GM19324 (cell line): ENCODE results near the gene GDF15.

ENCODE experiments used
- ATAC-seq: cut with Tn5 transposase; IDR thresholded peaks from one replicate; pipeline ENCODE4 v1.9.1; 2021; ENCODE audit warnings: mild to moderate bottlenecking, moderate library complexity; ENCODE audit not compliant: unreplicated experiment, low FRiP score

GDF15 gene

DNA sequence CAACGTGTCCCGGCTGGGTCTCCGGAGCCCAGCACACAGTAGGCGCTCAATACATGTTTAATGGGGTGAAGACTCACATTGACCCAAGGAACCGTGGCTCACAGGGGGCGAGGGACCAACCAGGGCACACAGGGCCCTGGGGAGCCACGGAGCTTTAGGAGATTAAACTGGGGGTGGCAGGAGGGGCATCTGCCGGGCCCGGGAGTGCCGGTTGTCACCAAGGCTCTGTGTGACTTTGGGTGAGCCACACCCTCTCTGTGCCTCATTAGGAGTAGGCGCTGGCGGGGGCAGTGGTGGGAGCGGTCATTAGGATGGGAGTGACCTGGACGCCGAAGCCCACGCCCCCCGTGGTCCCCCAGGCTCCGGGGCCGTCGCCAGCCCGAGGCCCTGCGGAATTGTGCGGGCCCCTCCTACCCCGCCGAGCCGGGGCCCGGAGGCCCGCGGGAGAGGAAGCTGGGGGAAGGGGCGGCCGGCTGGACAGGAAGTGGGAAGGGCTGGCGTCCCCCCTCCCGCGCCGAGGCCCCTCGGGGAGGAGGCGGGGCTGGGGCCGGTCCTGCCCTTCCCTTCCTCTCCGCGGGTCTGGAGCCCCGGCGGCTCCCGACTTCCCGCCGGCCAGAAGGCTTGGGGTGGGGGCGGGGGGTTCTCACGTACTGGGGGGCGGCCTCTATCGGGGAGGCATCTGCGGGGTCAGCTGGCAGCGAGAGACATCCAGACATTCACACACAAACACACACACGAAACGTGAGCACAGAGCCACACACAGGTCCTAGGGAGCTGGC is 31.5 kb downstream of the GDF15 start:
- ATAC-seq: no peak

DNA sequence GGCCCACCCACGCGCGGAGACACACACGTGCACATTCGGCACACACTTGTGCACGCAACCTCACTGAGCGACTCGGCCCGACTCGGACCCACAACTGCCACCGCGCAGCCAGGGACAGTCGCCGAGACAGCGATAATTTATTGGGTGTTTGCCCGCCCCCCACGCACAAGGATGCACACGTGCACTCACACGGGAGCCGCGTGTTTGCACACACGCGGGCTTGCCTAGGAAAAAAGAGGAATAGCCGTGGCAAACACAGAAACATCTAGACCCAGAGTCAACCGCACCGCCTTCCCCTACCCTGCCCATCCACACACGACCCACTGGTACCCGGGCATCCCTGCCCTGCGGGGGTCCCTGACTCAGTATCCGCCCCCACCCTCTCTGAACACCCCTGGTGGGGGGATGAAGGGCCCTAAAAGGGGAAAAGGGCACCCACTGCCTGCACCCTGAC is 32.1 kb downstream of the GDF15 start:
- ATAC-seq: no peak

DNA sequence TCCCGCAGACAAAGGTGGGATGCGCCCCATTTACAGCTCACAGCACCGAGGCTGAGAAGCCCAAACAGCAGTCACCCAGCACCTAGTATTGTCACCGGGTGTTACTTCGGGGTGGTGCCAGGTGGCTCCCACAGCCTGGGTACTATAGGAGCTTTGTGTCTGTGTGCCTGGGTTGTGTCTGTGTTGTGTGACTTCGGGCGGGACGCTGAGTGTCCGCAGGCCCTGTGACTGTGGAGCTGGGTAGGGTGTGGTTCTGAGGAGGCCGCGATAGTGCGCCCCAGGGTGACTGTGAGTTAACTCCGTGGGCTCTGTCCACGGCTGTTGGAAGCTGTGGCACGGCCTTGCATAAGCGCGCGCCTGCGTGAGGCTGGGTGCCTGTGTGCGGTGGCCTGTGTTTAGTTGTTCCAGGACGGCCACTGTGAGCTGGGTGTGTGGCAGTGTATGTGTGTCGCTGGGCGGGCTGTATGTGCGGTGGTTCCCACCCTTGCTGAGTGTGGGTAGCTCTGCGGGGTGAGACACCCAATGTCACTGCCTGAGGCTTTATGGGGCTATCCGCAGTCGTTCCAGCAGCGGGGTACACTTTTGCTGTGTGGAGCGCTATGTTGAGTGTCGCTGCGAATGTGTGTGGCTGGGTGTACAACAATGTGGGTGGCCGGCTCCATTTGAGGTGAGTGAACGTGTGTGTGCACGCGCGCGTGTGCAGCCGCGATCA is 32.7 kb downstream of the GDF15 start:
- no peak for ATAC-seq

DNA sequence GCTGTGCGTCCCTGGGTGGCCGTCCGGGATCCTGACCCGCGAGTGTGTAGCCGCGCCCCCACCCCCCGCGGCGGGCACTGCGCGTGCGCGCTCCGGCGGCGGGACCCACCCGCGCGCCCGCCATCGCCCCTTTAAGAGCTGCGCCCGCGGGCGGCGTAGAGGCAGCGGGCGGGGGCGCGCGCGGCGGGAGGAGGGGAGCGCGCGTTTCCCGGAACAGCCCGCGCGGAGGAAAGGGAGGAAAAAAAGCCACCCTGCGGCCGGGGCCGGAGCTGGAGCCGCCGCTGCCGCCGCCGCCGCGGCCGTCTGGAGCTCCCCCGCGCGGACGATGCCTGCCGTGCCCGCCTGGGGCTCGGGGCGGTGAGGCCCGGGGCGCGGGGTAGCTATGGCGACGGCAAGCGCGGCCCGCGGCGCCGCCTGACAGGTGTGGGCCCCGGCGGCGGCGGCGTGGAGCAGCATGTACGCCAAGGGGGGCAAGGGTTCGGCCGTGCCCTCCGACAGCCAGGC is 33.3 kb downstream of the GDF15 start, which contains the start of gene SSBP4:
TSS of gene SSBP4 (plus strand) at position 204 of the 504 bp plus-strand sequence. CDS start at position 455, 251 bp downstream.
- ATAC-seq: peak; percentile 68

DNA sequence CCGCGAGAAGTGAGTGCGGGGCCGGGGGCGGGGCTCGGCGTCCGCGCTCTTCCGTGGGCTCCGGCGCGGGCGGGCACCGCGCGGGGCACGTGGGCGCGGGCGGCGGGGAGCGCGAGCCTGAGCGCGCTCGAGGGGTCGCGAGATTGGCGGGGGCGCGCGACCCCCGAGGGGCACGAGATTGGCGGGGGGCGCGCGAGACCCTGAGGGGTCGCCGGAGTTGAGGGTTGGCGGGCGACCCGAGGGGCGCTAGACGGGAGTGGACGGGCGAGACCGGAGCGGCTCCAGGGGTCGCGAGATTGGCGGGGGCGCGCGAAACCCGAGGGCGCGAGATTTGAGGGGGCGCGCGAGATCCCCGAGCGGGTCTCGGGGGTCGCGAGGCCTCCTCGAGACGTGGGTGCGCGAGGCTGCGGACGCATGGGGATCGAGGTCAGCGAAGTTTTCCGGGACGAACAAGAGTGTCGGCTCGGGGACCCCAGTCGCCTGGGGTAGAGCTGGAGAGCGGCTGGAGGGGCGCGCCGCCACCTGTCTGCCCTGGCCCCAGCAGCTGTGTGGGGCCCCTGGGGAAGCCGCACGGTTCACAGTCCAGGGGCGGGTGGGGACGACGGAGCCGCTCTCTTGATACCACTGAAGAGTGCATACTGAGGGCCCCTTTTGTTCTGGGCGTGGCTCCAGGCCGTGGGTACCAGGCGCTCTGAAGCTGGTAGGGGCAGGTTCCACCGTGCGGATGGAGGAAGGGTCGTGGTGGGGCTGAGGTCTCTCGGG is 33.9 kb downstream of the GDF15 start:
- peak; percentile 3 for ATAC-seq

DNA sequence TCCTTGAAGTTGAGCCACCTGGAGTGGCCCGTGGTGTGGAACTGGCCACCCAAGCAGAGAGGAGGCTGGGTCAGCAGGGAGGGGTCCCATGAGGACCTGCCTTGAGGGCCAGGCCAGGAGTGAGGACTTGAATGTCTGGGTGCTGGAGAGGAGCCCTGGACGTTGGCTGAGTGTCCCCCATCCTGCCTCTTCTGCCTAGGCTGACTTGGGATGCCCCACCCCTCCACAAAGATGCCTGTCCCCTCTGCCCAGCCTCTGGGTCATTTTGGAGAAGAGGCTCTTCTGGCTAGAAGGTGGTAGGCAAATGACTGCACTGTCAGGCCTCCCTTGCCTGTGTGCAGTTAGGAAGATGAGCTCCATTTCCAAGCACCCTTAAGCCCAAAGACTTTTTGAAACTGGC is 35.0 kb downstream of the GDF15 start:
- no peak for ATAC-seq

DNA sequence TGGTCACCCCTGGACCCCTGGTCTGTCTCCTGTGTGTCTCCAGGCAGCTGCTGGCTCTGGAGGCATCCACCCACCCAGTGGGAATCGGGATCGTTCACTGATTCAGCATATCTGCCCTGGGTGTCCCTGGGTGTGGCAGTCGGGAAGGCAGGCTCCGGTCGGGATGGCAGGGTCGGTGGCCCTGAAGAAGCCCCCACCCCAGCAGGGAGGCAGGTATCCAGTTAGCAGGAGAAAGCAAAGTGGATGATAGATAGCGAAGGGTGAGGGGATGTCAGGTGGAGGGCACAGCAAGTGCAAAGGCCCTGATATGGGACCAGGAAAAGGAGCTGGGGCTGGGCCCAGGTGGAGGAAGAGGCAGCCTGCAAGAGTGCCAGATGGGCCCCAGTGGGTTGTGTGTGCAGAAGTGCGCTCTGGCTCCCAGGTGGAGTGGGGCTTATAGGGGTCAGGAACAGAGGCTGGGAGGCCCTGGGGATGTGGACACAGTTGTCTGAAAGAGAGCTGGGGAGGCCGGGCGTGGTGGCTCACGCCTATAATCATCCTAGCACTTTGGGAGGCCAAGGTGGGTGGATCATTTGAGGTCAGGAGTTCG is 35.5 kb downstream of the GDF15 start:
- ATAC-seq: no peak

DNA sequence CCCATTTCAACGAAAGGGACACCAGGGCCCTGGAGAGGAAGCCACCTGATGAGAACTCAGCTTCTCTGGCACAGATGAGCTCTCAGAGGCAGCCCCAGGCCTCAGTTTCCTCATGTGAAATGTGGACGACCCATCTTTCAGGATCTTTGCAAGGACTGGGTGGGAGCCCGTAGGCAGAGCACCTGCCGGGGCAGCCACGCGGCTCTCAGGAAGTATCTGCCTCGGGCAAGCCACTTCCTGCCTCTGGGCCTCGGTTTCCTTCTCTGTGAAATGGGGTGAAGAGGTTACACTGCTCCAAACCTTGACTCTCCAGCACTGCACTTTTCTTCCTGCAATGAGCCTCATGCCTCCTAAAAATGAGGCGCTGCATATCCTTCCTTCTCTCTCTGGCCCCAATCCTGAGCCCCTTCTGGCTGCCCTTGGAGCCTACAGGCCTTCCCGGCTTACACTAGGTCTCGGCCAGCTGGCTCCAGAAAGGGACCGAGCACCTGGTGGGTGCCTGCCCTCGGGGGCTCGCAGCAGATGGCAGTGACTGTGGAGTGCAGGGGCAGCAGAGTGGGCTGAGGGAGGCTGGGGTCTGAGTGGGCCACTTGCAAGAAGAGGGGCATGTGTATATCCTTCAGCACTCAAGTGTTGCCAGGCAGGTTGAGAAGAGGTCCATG is 36.7 kb downstream of the GDF15 start:
- no peak for ATAC-seq

DNA sequence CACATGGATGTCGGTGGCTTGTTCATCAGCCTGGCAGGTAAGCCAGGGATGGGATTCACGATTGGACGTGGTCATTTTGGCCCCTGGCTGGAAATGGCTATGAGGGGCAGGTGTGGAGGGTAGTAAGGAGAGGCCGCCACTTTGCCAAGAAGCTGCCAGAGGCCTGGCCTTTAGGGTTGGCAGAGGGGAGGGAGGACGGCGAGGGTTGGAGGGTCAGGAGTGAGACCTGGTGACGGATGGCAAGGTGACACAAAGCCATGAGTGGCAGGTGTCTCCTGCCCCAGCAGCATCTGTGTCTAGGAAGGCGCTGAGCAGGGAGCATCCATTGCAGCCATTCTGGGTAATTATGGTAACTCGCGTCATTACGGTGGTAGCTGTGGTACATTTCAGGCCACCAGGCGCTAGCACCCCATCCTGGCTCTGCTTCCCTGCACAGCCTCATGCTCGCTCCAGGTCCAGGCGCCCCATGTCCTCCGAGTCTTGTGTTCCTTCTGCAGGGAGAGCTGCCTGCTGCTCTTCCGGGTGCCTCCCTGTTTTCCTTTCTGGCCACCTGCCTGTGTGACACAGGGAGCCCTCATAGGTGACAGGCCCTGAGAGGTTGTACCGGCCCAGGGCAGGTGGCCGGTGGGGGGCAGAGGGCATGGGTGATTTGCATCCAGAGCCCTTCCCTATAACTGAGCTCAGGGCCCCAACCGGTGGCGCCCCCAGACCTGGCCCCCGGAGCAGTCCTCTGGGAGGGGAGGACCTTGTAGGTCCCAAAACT is 37.5 kb downstream of the GDF15 start:
- no peak for ATAC-seq

DNA sequence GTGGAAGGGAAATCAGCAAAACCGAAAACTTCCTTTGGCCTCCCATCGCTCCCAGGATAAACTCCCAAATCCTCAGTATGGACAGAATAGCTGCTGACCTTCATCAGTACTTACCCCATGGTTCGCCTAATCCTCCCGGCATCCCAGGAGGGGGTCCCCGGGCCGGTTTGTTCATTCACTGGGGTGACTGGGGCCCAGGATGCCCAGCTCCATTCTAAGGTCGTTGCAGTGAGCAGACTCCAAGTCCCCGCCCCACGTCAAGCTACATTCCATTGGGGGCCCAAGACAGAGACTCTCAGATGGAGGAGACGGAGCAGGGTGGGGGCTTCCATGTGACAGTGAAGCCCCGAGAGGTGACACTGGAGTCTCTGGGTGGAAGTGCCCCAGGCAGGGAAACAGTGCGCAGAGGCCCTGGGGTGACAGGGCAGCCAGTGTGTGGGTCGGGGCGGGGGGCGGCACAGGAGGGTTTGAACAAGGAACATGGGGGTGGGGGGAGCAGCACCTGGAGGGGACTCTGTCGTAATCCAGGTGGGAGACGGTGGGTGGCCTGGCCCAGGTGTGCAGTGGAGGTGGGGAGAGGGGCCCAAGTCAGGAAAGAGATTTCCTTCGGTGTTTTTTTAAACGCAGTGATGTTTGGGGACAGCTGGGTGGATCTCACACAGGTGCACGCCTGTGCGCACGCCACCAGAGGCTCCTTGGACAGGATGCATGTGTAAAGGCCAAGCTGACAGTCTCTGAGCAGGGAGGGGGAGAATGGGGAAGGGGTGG is 38.3 kb downstream of the GDF15 start:
- ATAC-seq: no peak

DNA sequence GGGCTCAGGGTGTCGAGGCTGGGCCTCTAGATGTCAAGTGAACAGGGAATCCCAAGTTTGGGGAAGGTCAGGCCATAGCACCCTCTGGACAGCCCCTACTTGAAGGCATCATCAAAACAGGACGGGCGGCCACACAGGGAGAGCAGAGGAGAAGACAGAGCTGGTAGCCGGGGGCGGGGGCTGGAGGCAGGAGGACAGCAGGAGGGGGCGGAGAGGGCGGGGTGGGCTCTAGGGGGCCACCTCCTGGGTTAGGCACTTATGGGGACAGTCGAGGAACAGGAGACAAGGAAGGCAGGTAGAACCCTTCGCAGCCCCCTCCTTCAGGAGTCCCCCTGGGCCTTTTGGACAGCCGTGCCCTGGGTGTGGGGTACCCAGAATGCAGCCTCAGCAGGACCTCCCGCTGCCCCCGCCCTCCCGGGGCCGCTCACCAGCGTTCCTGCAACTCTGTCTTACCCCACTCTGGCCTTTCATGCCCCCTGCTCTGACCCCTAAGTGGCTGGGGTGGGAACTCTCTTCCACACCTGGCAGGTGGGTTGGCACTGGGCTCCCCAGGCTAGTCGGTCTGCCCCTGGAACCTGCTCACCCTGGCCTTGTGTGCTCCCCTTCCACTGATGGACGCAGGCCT is 39.0 kb downstream of the GDF15 start:
- no peak for ATAC-seq

DNA sequence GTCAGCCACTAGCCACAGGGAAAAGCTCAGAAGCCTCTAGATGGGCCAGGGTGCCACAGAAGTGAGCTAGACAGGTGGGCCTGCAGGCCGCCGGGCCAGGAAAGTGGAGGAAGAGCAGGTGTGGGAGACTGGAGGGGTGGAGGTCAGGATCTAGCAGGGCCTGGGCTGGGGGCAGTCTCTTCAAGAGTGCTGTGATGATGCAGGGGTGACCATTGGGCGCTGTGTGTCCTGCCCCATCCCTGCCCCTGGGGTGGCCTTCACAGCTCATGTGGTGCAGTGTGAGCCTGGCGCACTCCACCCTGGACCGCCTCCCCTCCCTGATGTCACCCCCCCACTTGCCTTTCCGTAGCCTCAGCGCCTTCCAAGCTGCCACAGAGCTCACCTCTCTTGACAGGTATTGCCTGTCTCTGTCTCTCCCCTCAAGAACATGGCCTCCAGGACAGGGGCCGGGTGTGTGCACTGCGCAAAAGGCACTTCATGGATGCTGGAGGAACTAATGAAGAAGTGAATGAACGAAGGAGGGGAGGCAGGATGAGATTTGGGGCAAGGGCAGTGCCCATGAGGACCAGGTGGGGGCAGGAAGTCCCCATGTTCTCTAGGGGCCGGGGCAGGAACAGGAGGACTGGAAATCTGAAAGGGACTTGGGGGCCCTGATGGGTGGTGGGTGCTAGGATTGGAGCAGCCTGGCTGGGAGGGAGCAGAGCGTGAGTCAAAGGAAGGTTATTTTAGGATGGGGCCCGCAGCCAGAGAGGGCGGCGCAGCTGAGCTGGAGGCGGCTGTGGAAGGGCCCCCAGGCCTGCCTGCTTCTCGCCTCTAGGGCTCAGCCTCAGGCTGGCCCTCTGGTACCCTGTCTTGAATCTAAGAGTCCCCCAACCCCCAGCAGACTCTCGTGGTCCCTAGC is 39.8 kb downstream of the GDF15 start:
- ATAC-seq: no peak

DNA sequence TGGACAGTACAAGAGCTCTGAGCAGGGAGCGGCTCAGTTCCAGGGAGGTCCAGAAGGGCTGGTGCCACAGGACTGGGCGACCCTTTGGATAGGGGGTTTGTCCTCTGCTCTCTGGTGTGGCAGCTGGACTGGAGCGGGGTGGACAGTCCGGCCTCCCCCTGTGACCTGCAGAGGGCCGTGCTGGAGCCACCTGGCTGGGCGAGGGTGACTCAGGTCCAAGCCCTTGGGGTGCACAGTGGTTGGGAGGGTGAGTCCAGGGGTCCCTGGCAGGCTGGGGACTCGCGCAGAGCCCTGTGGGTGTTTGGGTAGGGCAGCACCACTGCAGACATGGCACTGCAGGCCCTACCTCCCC is 40.4 kb downstream of the GDF15 start:
- no peak for ATAC-seq

DNA sequence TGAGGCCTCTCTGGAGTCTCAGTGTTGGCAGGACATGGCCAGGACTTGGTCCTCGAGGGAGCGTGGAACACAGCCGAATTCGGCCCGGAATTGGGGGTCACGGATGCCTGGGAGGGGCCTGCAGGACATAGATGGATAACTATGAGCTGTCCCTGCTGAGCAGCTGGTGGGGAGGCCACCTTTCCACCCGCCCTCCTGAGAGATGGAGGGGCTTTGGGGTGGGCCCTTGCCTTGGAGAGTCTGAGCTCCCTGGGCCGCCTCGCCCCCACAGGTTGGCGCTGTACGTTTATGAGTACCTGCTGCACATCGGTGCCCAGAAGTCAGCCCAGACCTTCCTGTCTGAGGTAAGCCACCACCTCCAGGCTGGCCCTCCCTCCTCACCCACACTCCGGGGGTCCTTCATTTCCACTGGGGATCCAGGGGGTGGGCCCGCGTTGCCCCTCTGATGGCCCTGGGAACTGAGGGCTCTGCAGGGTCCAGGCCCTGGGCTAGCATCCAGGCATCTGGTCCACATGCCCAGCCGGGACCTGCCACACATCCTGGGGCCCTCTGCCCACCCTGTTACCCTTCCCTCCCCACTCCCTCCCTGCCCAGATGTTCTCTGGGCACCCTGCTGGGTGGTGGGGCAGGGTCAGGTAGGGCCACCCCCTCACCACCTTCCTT is 41.3 kb downstream of the GDF15 start:
- ATAC-seq: no peak

DNA sequence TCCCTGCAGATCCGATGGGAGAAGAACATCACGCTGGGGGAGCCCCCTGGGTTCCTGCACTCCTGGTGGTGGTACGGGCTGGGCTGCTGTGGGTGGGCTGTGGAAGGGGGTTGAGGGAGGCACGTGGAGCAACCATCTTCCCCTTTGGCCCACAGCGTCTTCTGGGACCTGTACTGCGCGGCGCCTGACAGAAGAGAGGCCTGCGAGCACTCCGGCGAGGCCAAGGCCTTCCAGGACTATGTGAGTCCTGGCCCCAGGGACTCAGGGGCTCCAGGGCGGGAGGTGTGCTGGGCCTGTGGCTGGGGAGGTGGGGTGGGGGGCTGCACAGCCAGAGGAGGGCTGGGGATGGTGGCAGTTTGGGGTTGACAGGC is 41.8 kb downstream of the GDF15 start:
- no peak for ATAC-seq

DNA sequence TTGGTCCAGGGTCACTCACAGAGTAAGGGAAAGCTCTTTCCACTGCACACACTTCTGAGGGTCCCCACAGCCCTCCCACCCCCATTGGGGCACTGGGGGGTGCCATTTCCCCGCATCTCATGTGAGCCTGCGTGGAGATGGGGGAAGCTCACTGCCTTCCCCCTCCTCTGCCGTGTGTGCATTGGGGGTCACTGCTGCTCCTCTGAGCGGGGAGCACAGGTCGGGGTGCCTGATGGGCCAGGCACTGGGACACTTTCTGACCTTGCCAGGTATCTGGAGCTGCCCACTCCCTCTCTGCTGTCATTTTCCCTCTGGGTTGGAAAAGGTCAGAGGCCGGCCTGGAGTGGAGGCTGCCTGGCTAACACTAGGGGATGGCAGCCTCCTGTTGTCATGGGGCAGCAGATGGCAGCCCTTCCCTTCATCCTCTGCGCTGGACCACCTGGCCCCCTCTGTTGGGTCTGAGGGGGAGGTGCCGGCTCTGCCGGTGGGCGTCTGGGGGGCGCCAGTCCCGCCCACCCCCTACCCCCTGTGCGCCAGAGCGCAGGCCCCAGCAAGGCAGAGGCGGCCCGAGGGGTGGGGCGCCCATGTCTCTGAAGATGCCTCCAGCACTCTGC is 42.3 kb downstream of the GDF15 start:
- ATAC-seq: no peak
